NB4 (cell line): Measurements from ENCODE around the gene MS4A13.
"Not testable (repeated sequence)": the region's sequence is repeated elsewhere in the genome, so short reads cannot be mapped to it uniquely, and the experiment has no call there.

Experiments used
- CTCF ChIP-seq: IDR thresholded peaks from one replicate; pipeline ENCODE4 v1.5.1; 2012; ENCODE audit warnings: low read depth, low read length
- MAX ChIP-seq: IDR thresholded peaks from 2 replicates; pipeline ENCODE4 v1.6.1; 2011; ENCODE audit warnings: low read depth, low read length
- MYC ChIP-seq: IDR thresholded peaks from 2 replicates; pipeline ENCODE4 v1.6.1; 2011; ENCODE audit warnings: low read depth, low read length
- POLR2A ChIP-seq: IDR thresholded peaks from 2 replicates; pipeline ENCODE4 v1.6.1; 2011; ENCODE audit warnings: mild to moderate bottlenecking; ENCODE audit not compliant: insufficient read length; ENCODE audit errors: extremely low read depth

GRCh38 chr11:60509609-60510008 lies 5.6 kb upstream of the MS4A13 start:
- not testable (repeated sequence) for TF ChIP-seq CTCF, POLR2A, MAX, MYC
